ENCODE measurements around the gene AHRR. TPM values are rescaled to one million over a fixed set of nuclear protein-coding genes. Genes with fewer than 3 reads are reported as not detected.

The AHRR gene
- total RNA-seq, 1 experiment from 2014 or later: 2.2 TPM

Other genes starting within 250 kb of the AHRR start
- gene PLEKHG4B, start 229.5 kb upstream of the AHRR start, total RNA-seq (2021): 41.9 and 44.3 TPM in 2 replicates
- gene LRRC14B, start 130.2 kb upstream of the AHRR start, total RNA-seq (2021): not detected in 2 replicates
- gene CCDC127, start 103.6 kb upstream of the AHRR start, total RNA-seq (2021): 9.0 and 9.4 TPM in 2 replicates
- 78.7 and 84.8 TPM in 2 replicates for gene SDHA, start 103.4 kb upstream of the AHRR start, total RNA-seq (2021)
- 84.9 and 91.5 TPM in 2 replicates for gene PDCD6, start 50.1 kb upstream of the AHRR start, total RNA-seq (2021)
- 36.7 and 37.6 TPM in 2 replicates for gene EXOC3, start 121.5 kb downstream of the AHRR start, total RNA-seq (2021)
- gene SLC9A3, start 202.7 kb downstream of the AHRR start, total RNA-seq (2021): 0.75 and 0.85 TPM in 2 replicates